SIG-M5 (cell line): ENCODE results near the gene SCUBE1.

ENCODE experiments used
- DNase-seq: peaks from one replicate; lab custom pipeline; 2025; lab: John Stamatoyannopoulos, UW

The SCUBE1 gene

DNA sequence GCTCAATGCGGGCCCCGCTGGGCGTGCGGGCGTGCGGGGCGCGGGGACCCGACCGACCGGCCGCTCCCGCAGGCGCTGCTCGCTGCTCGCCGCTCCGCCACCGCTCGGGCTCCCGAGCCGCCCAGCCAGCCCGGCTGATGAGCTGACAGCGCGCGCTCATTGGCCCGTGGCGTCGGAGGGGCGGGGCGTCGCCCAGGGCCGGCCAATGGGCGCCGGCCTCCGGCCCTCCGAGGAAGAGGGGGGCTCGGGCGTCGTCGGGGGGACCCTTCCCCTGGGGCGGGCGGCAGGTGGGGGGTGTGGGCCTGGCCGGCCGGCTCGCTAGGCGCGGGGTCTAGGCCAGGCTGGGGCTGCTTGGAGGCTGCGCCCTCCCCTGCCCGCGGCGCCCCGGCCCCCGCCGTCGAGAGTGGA lies at the start of gene SCUBE1:
Gene SCUBE1, minus strand, starts transcription at position 111 of the 408 bp plus-strand sequence. CDS start 111 bp downstream, outside the sequence.
- DNase-seq: no peak

DNA sequence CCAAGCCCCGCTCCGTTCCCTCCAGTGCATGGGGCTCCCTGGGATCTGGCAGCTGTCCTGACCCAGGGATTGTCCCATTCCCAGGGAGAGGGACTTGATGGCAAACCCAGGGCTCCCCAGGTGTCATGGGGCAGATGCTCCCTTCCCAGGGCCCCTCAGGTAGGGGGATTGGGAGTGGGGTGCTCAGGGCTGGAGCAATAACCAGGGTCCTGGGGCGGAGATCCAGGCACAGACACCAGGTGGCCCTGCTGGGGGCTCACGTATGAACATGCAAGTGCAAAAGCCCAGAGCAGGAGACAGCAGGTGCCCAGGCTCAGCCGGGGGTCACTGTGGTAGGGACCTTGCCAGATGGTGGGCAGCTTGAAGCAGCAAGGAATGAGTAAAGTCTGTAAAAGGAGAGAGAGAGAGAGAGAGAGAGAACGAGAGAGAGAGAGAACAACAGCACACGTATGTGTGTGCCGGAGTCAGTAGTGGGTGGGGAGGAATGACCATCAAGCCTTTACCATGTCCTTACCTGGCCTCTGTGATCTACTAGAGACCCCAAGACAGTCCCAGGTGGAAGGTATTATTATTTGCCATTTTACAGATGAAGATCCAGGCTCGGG lies 49.3 kb upstream of the SCUBE1 start:
- no peak for DNase-seq

GRCh38 chr22:43391306-43391705 lies 48.1 kb upstream of the SCUBE1 start:
- no peak for DNase-seq

GRCh38 chr22:43390872-43391271 lies 47.7 kb upstream of the SCUBE1 start:
- DNase-seq: no peak

DNA sequence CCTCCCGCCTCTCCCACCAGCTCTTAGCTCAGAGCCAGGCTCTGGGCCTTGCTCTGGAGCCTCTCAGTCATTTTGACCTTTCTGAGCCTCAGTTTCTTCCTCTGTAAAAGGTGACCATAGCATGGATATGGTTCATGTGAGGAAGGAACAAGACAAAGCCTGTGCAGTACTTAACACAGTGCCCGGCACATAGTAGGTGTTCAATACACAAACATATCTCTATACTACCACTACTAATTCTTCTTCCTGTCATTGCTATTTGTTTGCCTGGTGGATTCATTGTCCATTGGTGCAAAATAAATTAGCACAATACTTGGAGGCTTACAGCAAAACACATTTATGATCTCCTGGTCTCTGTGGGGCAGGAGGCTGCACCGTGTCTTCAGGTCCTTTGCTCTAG lies 47.0 kb upstream of the SCUBE1 start:
- DNase-seq: no peak

GRCh38 chr22:43389227-43389836 lies 46.2 kb upstream of the SCUBE1 start:
- no peak for DNase-seq

- DNase-seq: no peak
Observed at GRCh38 chr22:43388420-43388851, 45.3 kb upstream of the SCUBE1 start.

DNA sequence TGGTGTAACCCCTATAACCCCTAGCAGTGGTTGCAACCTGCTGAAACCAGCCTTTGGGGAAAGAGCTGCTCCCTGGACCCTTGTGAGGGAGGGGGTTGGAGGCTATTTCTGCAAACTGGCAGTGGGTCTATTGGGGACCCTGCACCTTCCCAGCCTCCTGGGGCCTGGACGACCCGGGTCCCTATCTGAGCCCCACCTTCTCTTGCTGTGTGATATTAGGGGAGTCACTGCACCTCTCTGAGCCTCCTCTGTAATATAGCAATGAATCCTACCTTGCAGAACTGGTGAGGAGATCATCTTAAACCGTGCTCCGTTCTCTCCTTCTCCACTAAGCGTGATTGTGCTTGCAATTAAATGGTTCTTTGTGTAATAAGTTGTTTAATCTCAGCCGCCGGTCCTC lies 44.6 kb upstream of the SCUBE1 start:
- no peak for DNase-seq

DNA sequence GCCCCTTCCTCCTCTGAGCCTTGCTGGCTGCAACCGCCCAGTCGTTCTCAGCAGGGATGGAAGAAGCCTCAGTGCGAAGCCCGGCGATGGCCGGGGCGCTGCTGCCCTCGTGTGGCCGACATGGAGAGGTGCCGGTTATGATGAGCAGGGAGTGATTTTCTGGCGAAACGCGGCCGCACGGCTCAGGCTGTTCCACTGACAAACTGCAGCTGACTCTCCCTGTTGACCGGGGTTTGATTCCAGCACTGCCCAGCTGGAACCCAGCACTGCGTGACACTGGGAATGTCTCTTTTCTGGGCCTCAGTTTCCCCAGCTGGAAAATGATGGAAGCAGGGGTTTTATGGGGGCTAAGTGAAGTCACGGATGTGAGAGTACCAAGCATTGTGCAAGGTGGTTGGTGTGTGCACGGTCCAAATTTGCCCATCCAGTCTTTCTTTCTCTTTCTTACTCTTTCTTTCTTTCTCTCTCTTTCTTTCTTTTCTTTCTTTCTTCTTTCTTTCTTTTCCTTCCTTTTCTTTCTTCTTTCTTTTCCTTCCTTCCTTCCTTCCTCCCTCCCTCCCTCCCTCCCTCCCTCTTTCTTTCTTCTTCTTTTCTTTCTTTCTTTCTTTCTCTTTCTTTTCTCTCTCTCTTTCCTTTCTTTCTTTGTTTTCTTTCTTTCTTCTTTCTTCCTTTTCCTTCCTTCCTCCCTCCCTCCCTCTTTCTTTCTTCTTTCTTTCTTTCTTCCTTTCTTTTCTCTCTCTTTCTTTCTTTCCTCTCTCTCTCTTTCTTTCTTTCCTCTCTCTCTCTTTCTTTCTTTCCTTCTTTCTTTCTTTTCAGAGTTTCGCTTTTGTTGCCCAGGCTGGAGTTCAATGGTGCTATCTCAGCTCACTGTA lies 42.8 kb upstream of the SCUBE1 start:
- no peak for DNase-seq

GRCh38 chr22:43384863-43385262 lies 41.7 kb upstream of the SCUBE1 start:
- no peak for DNase-seq

- no peak for DNase-seq
Observed at GRCh38 chr22:43381693-43382092, 38.5 kb upstream of the SCUBE1 start.

- no peak for DNase-seq
Observed at GRCh38 chr22:43377896-43378704, 34.9 kb upstream of the SCUBE1 start.

GRCh38 chr22:43377548-43377895 lies 34.4 kb upstream of the SCUBE1 start:
- DNase-seq: no peak

GRCh38 chr22:43376765-43377547 lies 33.8 kb upstream of the SCUBE1 start:
- DNase-seq: no peak

- DNase-seq: no peak
Observed at GRCh38 chr22:43375951-43376455, 32.8 kb upstream of the SCUBE1 start.

DNA sequence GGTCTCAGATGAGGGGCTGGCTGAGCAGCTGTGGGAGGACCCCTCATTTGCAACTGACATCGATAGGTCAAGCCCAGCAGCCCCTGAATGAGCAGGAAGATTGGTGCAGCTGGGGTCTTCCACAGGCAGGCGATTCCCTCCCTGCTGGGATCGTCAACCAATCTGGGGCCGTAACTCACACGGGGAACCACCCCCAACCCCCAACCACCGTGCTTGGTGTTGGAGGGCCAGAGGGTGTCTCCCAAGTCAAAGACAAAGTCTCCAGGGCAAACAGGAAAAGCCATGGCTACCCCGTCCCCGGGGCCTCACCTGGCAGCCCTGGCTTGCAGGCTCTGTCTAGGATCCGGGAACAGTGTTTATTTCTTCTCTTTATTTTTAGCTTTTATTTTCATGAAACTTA lies 26.9 kb upstream of the SCUBE1 start:
- DNase-seq: no peak

DNA sequence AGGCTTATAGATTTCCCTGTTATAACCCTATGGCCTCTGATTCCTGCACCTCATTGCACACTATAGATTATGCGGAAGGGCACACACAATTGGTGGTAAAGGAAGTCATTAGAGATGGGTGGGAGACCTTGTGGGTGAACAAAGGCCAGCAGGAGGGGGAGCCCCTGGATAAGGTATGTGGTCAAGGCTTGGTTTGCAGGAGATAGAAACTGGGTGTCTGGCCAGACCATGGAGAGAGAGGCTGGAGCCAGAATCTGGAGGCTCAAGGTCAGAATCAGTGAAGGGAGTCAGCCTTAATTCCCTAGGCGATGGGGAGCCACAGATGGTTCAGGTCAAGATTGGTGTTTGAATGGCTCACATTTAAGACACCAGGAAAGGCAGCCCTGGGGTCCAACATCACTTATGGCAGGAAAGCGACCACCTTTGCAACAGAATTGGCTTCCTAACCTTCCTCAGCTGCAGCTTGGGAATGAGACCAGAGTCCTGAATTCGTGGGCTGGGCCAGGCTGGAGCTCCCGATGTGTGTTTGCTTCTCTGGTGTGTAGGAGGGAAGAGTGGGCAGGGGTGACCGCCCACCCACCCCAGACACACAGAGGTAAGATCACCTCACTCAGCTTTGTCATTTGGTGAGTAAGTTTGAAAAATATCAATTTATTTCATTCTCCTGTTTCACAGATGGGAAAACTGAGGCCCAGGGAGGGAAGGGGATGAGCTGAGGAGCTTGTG lies 22.7 kb upstream of the SCUBE1 start:
- DNase-seq: no peak

DNA sequence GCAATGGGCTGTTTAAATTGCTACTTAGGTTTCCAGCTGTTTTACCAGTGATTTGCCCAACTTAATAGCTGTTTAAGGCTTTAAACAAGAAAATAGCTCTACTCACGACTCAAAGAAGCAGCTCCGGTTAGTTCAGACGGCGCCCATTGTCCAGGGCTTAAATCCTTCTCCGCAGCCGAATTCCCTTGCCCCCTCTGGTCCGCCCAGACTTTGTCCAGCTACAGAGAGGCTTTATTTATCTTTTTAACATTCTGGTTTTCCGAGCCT lies 20.9 kb upstream of the SCUBE1 start:
- DNase-seq: no peak

- DNase-seq: no peak
Observed at GRCh38 chr22:43363315-43364168, 20.4 kb upstream of the SCUBE1 start.

DNA sequence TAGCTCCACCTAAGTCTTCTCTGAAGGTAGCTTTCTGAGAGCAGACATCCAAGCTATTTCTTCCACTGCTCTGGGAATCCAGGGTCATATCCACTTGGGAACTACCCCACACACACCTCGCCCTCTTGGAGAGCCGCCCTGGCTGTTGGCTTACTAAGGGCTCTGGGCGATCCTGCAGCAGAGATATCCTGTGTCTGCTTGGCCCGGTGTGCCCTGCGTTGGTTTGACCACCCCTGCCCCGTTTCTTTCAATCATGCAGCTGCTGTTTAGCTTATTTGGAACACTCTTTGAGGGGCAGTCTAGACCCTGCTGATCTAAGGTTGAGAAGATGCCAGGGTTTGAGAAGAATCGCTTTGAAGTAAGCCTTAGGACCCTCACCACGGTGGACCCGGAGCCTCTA lies 17.4 kb upstream of the SCUBE1 start:
- DNase-seq: no peak
